ENCODE data around the gene GLS. TPM values are rescaled to one million over a fixed set of nuclear protein-coding genes. Genes with fewer than 3 reads are reported as not detected.
"Not testable (repeated sequence)": the region's sequence is repeated elsewhere in the genome, so short reads cannot be mapped to it uniquely, and the experiment has no call there.

The GLS gene
- total RNA-seq, 1 donor from 2014 or later: 180 TPM

- ATAC-seq (peak in 1 of 2 donors; percentile 42), DNase-seq (no peak)
- H3K27me3 ChIP-seq (ENCODE audit: low read depth): no peaks in the 10 kb centered on the region
- TF ChIP-seq, protein P1, sequence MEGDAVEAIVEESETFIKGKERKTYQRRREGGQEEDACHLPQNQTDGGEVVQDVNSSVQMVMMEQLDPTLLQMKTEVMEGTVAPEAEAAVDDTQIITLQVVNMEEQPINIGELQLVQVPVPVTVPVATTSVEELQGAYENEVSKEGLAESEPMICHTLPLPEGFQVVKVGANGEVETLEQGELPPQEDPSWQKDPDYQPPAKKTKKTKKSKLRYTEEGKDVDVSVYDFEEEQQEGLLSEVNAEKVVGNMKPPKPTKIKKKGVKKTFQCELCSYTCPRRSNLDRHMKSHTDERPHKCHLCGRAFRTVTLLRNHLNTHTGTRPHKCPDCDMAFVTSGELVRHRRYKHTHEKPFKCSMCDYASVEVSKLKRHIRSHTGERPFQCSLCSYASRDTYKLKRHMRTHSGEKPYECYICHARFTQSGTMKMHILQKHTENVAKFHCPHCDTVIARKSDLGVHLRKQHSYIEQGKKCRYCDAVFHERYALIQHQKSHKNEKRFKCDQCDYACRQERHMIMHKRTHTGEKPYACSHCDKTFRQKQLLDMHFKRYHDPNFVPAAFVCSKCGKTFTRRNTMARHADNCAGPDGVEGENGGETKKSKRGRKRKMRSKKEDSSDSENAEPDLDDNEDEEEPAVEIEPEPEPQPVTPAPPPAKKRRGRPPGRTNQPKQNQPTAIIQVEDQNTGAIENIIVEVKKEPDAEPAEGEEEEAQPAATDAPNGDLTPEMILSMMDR (IDR thresholded peaks at IDR 0.05): no peak
- intact Hi-C loops (cut with DNase I): no loop called here
- no peak overlapping the region for H3K4me3 ChIP-seq
- H3K36me3 ChIP-seq: no peaks in the 10 kb centered on the region
- H3K9me3 ChIP-seq: no peaks in the 10 kb centered on the region
- peaks cover 22% of the 10 kb centered on the region for H3K4me1 ChIP-seq
- no peak overlapping the region for H3K27ac ChIP-seq
These were observed 21.8 kb upstream of the GLS start for GRCh38 chr2:190858817-190859216.

DNA sequence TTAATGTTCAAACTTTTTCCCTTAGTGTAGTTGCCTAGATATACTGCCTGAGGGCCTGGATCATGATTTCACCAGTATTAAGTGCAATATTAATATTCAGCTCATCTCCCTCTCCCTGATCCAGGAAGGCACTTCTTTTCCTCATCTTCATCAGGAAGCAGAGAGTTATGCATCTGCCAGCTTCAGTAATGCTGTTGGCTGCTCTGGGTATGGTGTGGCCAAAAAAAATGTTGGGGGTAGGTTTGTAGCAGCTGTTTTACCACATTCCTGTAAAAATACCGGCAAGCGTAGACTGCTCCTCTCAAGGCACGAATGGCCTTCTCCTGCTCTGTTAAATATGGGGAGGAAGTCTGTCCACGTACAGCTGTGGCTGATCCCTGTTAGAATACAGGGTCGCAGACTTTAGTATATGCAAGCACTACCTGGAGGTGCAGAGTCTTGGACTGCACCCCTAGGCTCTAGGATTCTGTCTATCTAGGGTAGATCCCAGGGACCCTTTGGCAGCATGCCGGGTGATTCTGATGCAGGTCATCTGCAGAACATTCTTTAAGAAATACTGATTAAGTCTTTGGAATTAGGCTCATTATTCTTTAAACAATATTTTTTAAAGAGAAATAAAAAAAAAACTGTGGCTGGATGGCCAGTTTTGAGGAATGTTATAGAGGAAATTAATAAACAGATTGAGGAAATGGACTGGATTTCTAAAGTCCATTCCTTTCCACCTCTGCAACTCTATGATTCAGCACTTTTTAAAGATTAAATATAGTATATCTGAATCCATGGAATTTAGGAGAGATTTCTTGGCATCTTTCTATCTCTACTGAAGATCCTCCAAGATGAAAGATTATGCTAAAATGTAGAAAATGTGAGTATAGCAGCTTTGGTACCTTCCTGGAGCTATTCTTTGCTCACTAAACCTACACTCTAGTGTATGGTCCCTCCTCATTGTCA is 21.0 kb upstream of the GLS start:
- H3K27ac ChIP-seq: peak overlapping the region; percentile 22
- intact Hi-C loops (cut with DNase I): no loop called here

GRCh38 chr2:190860985-190861680 is 19.5 kb upstream of the GLS start:
- no peak for DNase-seq
- H3K4me3 ChIP-seq: no peak overlapping the region
- peak in 1 of 2 donors; percentile 41 for ATAC-seq
- TF ChIP-seq, protein P1 (IDR thresholded peaks at IDR 0.05): no peak
- no peaks in the 10 kb centered on the region for H3K9me3 ChIP-seq
- intact Hi-C loops (cut with DNase I): no loop called here
- H3K27me3 ChIP-seq (ENCODE audit: low read depth): no peaks in the 10 kb centered on the region
- peaks cover 30% of the 10 kb centered on the region for H3K4me1 ChIP-seq
- H3K36me3 ChIP-seq: no peaks in the 10 kb centered on the region
- H3K27ac ChIP-seq: no peak overlapping the region

More for the DNA sequence above, 21.0 kb upstream of the GLS start:
- TF ChIP-seq, protein P1 (IDR thresholded peaks at IDR 0.05): no peak
- no peaks in the 10 kb centered on the region for H3K9me3 ChIP-seq
- ATAC-seq (peak in 1 of 2 donors; percentile 32), DNase-seq (no peak)
- H3K36me3 ChIP-seq: no peaks in the 10 kb centered on the region
- no peaks in the 10 kb centered on the region for H3K27me3 ChIP-seq (ENCODE audit: low read depth)
- H3K4me1 ChIP-seq: peaks cover 27% of the 10 kb centered on the region
- H3K4me3 ChIP-seq: no peak overlapping the region

DNA sequence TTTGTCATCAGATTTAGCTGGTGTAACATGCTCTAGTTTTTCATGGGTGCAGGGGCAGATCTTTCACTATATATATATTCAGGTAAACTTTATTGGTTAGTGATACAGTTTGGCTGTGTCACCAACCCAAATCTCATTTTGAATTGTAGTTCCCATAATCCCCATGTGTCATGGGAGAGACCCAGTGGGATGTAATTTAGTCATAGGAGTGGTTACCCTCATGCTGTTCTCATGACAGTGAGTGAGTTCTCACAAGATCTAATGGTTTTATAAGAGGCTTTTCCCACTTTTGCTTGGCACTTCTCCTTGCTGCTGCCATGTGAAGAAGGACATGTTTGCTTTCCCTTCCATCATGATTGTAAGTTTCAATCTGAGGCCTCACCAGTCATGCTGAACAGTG is 18.5 kb upstream of the GLS start:
- H3K4me3 ChIP-seq; DNase-seq; ATAC-seq; H3K36me3 ChIP-seq; H3K9me3 ChIP-seq; intact Hi-C loops (cut with DNase I); H3K27ac ChIP-seq; H3K27me3 ChIP-seq (ENCODE audit: low read depth): not testable (repeated sequence)
- peaks cover 30% of the 10 kb centered on the region for H3K4me1 ChIP-seq

- ATAC-seq (no peak), DNase-seq (no peak)
- Histone ChIP-seq H3K4me3 (no peak overlapping the region), H3K4me1 (peaks cover 30% of the 10 kb centered on the region), H3K9me3 (no peaks in the 10 kb centered on the region), H3K36me3 (no peaks in the 10 kb centered on the region), H3K27ac (no peak overlapping the region), H3K27me3 (ENCODE audit: low read depth) (no peaks in the 10 kb centered on the region)
- intact Hi-C loops (cut with DNase I): no loop called here
- TF ChIP-seq, protein P1 (IDR thresholded peaks at IDR 0.05): no peak
These were observed 18.0 kb upstream of the GLS start for GRCh38 chr2:190862571-190862991.
